HL-60 (cell line): ENCODE measurements around the gene MAP1B.
A peak's percentile ranks its signal among the peaks of the same experiment; 100 is the strongest.

Experiments used
- DNase-seq, 2 experiments: peaks; one replicate each; pipeline ENCODE4 v3.0.0-alpha.2; 2010 to 2020; ENCODE audit warnings: low read depth in 1 of 2, low spot score in 1 of 2
- H3K27ac ChIP-seq: fragments of 250-450 bp; sonication (Bioruptor Pico); replicated peaks from 2 replicates; pipeline ENCODE4 v1.5.1; 2020; ENCODE audit warnings: mild to moderate bottlenecking, moderate library complexity
- H3K27me3 ChIP-seq: fragments of 250-450 bp; sonication (Bioruptor Pico); 2 replicates; pipeline ENCODE4 v1.5.1; 2021; ENCODE audit warnings: mild to moderate bottlenecking, moderate library complexity; ENCODE audit not compliant: insufficient read depth, poor library complexity, severe bottlenecking
- H3K4me3 ChIP-seq: replicated peaks from 2 replicates; pipeline ENCODE4 v1.5.1; 2011; ENCODE audit warnings: mild to moderate bottlenecking, control low read depth, low read length; ENCODE audit not compliant: insufficient read depth
- GABPA ChIP-seq: IDR thresholded peaks from 2 replicates; pipeline ENCODE4 v1.6.1; 2012; ENCODE audit warnings: low read depth
- POLR2AphosphoS5 ChIP-seq: IDR thresholded peaks from 2 replicates; pipeline ENCODE4 v1.6.1; 2012; ENCODE audit warnings: low read depth
- SPI1 ChIP-seq: IDR thresholded peaks from 2 replicates; pipeline ENCODE4 v1.6.1; 2012; ENCODE audit warnings: low read depth, mild to moderate bottlenecking, borderline replicate concordance
- long read RNA-seq: library from polyadenylated mRNA; unstranded; transcript quantifications from one replicate; pipeline ENCODE4 v2.0.0, GENCODE V29; 2020
- TF ChIP-seq, protein P1 (sequence below): IDR thresholded peaks from one replicate; pipeline ENCODE4 v1.5.1; 2011; ENCODE audit warnings: low read length, control low read depth, inconsistent platforms; ENCODE audit not compliant: insufficient read depth
- TF ChIP-seq, protein P2 (sequence below): IDR thresholded peaks from 2 replicates; pipeline ENCODE4 v1.6.1; 2012; ENCODE audit warnings: low read depth; ENCODE audit not compliant: insufficient replicate concordance

MAP1B gene
- long read RNA-seq: 0 reads

DNA sequence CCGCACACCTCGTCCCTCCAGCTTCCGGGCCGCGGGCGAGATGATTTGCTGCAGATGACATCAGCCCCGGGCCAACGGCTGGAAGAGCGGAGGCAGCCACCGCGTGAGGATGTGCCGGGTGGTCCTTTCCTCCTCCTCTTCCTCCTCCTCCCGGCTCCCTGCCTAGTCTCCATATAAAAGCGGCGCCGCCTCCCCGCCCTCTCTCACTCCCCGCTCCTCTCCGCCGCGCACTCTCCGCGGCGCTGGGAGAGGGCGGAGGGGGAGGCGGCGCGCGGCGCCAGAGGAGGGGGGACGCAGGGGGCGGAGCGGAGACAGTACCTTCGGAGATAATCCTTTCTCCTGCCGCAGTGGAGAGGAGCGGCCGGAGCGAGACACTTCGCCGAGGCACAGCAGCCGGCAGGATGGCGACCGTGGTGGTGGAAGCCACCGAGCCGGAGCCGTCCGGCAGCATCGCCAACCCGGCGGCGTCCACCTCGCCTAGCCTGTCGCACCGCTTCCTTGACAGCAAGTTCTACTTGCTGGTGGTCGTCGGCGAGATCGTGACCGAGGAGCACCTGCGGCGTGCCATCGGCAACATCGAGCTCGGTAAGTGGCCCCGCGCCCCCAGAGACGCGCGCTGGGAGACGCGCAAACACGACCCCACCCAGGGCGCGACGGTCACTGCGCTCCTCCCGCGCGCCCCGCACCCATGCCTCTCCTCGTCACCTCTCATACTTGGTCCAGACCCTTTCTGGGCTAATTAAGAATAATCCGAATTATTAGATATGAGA is at the start of gene MAP1B:
TSS of gene MAP1B (plus strand) at position 345 of the 770 bp plus-strand sequence. CDS start at position 402, 57 bp downstream.
- Histone ChIP-seq H3K4me3 (peak within 1 kb of the TSS; percentile 35; the same call in 1 of the 2 replicates), H3K27me3 (peaks cover 14% of the 10 kb centered on the region), H3K27ac (no peak within 1 kb of the TSS)
- DNase-seq: no peak
- no peak for TF ChIP-seq POLR2AphosphoS5
- TF ChIP-seq, protein P1, sequence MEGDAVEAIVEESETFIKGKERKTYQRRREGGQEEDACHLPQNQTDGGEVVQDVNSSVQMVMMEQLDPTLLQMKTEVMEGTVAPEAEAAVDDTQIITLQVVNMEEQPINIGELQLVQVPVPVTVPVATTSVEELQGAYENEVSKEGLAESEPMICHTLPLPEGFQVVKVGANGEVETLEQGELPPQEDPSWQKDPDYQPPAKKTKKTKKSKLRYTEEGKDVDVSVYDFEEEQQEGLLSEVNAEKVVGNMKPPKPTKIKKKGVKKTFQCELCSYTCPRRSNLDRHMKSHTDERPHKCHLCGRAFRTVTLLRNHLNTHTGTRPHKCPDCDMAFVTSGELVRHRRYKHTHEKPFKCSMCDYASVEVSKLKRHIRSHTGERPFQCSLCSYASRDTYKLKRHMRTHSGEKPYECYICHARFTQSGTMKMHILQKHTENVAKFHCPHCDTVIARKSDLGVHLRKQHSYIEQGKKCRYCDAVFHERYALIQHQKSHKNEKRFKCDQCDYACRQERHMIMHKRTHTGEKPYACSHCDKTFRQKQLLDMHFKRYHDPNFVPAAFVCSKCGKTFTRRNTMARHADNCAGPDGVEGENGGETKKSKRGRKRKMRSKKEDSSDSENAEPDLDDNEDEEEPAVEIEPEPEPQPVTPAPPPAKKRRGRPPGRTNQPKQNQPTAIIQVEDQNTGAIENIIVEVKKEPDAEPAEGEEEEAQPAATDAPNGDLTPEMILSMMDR: no peak
- no peak for TF ChIP-seq SPI1
- no peak for TF ChIP-seq GABPA
- TF ChIP-seq, protein P2, sequence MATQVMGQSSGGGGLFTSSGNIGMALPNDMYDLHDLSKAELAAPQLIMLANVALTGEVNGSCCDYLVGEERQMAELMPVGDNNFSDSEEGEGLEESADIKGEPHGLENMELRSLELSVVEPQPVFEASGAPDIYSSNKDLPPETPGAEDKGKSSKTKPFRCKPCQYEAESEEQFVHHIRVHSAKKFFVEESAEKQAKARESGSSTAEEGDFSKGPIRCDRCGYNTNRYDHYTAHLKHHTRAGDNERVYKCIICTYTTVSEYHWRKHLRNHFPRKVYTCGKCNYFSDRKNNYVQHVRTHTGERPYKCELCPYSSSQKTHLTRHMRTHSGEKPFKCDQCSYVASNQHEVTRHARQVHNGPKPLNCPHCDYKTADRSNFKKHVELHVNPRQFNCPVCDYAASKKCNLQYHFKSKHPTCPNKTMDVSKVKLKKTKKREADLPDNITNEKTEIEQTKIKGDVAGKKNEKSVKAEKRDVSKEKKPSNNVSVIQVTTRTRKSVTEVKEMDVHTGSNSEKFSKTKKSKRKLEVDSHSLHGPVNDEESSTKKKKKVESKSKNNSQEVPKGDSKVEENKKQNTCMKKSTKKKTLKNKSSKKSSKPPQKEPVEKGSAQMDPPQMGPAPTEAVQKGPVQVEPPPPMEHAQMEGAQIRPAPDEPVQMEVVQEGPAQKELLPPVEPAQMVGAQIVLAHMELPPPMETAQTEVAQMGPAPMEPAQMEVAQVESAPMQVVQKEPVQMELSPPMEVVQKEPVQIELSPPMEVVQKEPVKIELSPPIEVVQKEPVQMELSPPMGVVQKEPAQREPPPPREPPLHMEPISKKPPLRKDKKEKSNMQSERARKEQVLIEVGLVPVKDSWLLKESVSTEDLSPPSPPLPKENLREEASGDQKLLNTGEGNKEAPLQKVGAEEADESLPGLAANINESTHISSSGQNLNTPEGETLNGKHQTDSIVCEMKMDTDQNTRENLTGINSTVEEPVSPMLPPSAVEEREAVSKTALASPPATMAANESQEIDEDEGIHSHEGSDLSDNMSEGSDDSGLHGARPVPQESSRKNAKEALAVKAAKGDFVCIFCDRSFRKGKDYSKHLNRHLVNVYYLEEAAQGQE: no peak

DNA sequence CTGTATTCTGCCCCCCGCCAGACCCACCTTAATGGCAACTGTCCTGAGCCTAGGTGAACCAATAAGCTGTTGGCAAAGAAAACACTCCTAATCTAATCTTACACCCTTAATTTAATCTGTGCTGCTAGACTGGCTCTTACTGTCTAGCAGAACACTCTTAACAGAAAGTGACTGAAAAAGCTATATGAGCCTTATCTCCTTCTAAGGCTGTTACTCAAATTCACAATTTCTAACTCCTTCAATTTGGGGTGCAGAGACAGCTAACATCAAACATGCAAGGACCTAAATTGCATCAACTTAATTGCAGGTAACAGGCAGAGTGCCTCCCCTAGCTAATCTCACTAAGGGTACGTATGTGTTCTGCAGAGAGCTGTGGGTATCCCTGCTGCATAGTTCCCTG is 49.5 kb upstream of the MAP1B start:
- TF ChIP-seq, protein P2: no peak
- TF ChIP-seq GABPA (no peak), POLR2AphosphoS5 (no peak), SPI1 (no peak)
- TF ChIP-seq, protein P1: no peak
- no peak for DNase-seq

DNA sequence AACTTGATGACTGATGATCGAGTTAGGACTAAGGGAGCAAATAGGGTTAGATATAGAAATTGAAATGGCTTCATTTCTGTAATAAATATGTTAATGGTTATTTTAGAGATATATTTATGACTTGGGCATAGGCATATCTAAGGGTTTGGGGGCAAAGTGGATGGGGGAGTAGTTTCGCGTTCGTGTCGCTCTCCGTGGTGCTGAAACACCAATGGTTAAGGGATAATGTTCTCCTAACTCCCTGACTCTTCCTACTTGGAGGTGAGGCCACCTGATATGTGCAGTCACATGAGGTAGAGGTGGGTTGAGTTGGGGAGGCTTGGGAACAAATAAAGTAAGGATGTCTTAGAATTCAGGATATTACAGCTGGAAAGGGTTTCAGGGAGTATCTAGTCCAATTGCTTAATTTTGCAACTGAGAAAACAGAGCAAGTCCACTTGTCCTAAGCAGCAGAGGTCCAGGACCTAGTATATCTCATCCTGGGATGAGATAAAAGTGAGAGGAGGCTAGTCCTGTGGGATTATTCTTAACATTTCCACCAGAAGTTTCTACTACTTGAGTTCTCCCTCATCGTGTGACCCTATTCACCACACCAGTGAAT is 44.0 kb upstream of the MAP1B start:
- TF ChIP-seq, protein P1: no peak
- TF ChIP-seq GABPA (no peak), SPI1 (no peak), POLR2AphosphoS5 (no peak)
- TF ChIP-seq, protein P2: peak; percentile 93
- Histone ChIP-seq H3K27ac (no peak overlapping the region), H3K4me3 (no peak overlapping the region), H3K27me3 (no peaks in the 10 kb centered on the region)
- no peak for DNase-seq

More for the DNA sequence above, 49.5 kb upstream of the MAP1B start:
- Histone ChIP-seq H3K27ac (no peak overlapping the region), H3K4me3 (no peak overlapping the region), H3K27me3 (no peaks in the 10 kb centered on the region)
